GM19397 (cell line): ENCODE results near the gene LRFN2.

Source experiments
- ATAC-seq: cut with Tn5 transposase; IDR thresholded peaks from one replicate; pipeline ENCODE4 v1.9.1; 2021; ENCODE audit warnings: mild to moderate bottlenecking, moderate library complexity; ENCODE audit not compliant: unreplicated experiment

The LRFN2 gene

GRCh38 chr6:40408786-40409542 is 178.2 kb downstream of the LRFN2 start:
- ATAC-seq = no peak

GRCh38 chr6:40407239-40407638 is 179.9 kb downstream of the LRFN2 start:
- no peak for ATAC-seq

GRCh38 chr6:40406175-40406574 is 181.0 kb downstream of the LRFN2 start:
- ATAC-seq = no peak

GRCh38 chr6:40400738-40401137 is 186.4 kb downstream of the LRFN2 start:
- no peak for ATAC-seq

- ATAC-seq = no peak
Observed at GRCh38 chr6:40399888-40400457, 187.2 kb downstream of the LRFN2 start.

- ATAC-seq = no peak
Observed at GRCh38 chr6:40398810-40399477, 188.2 kb downstream of the LRFN2 start.

- no peak for ATAC-seq
Observed at GRCh38 chr6:40398034-40398691, 189.0 kb downstream of the LRFN2 start.

- ATAC-seq = no peak
Observed at GRCh38 chr6:40397287-40398033, 189.7 kb downstream of the LRFN2 start.

GRCh38 chr6:40395698-40396076 is 191.5 kb downstream of the LRFN2 start:
- ATAC-seq = no peak

- ATAC-seq = no peak
Observed at GRCh38 chr6:40395066-40395697, 192.0 kb downstream of the LRFN2 start.

GRCh38 chr6:40394381-40394780 is 192.8 kb downstream of the LRFN2 start:
- no peak for ATAC-seq

- ATAC-seq = no peak
Observed at GRCh38 chr6:40393641-40394040, 193.5 kb downstream of the LRFN2 start.

GRCh38 chr6:40392589-40392988 is 194.6 kb downstream of the LRFN2 start:
- ATAC-seq = no peak

- ATAC-seq = no peak
Observed at GRCh38 chr6:40391851-40392517, 195.2 kb downstream of the LRFN2 start.

- no peak for ATAC-seq
Observed at GRCh38 chr6:40391086-40391485, 196.1 kb downstream of the LRFN2 start.

- ATAC-seq = no peak
Observed at GRCh38 chr6:40390144-40390800, 196.9 kb downstream of the LRFN2 start.

- no peak for ATAC-seq
Observed at GRCh38 chr6:40389254-40389653, 197.9 kb downstream of the LRFN2 start.

- no peak for ATAC-seq
Observed at GRCh38 chr6:40387871-40388264, 199.3 kb downstream of the LRFN2 start.

GRCh38 chr6:40387127-40387870 is 199.9 kb downstream of the LRFN2 start:
- no peak for ATAC-seq
